Measurements from ENCODE around the gene TMEM168.

Gene TMEM168

DNA sequence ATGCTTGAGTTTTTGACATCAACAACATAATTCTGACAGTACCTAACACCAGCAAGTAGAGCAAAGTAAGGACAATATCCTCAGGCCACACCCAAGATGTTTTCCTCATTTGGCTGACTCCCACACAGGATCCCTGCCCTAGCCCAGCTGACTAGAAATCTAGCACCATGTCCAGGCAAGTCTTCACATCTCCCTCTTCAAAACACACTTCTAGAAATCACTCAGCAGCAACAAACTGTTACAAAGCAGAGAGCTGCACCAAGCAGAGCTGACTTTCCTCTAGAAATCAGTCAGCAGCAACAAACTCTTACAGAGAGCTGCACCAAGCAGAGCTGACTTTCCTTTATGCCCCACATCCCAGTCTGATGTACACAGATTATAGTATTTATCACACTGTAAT is 7.7 kb downstream of the TMEM168 start:
- no peak for TF ChIP-seq CTCF (IDR thresholded peaks at IDR 0.05; ENCODE audit: extremely low read depth, insufficient read depth, missing control alignments)
- DNase-seq (ENCODE audit: low spot score) = peak; percentile 44
- in situ Hi-C loops (cut with MboI; ENCODE audit: low pct_unique_long_range_greater_than_20kb, low sequenced_read_pairs, unreplicated experiment) = no loop called here

- TF ChIP-seq CTCF (IDR thresholded peaks at IDR 0.05; ENCODE audit: extremely low read depth, insufficient read depth, missing control alignments) = no peak
- in situ Hi-C loops (cut with MboI; ENCODE audit: low pct_unique_long_range_greater_than_20kb, low sequenced_read_pairs, unreplicated experiment) = no loop called here
These were observed 8.6 kb downstream of the TMEM168 start for GRCh38 chr7:112781558-112781957.

GRCh38 chr7:112781110-112781509 is 9.1 kb downstream of the TMEM168 start:
- in situ Hi-C loops (cut with MboI; ENCODE audit: low pct_unique_long_range_greater_than_20kb, low sequenced_read_pairs, unreplicated experiment) = no loop called here
- TF ChIP-seq CTCF (IDR thresholded peaks at IDR 0.05; ENCODE audit: extremely low read depth, insufficient read depth, missing control alignments) = no peak
- DNase-seq (ENCODE audit: low spot score) = no peak

More at GRCh38 chr7:112781558-112781957, 8.6 kb downstream of the TMEM168 start:
- DNase-seq (ENCODE audit: low spot score) = no peak

- in situ Hi-C loops (cut with MboI; ENCODE audit: low pct_unique_long_range_greater_than_20kb, low sequenced_read_pairs, unreplicated experiment) = no loop called here
- TF ChIP-seq CTCF (IDR thresholded peaks at IDR 0.05; ENCODE audit: extremely low read depth, insufficient read depth, missing control alignments) = no peak
- no peak for DNase-seq (ENCODE audit: low spot score)
These were observed 10.5 kb downstream of the TMEM168 start for GRCh38 chr7:112779667-112780066.

GRCh38 chr7:112777406-112777805 is 12.8 kb downstream of the TMEM168 start:
- in situ Hi-C loops (cut with MboI; ENCODE audit: low pct_unique_long_range_greater_than_20kb, low sequenced_read_pairs, unreplicated experiment) = no loop called here
- no peak for TF ChIP-seq CTCF (IDR thresholded peaks at IDR 0.05; ENCODE audit: extremely low read depth, insufficient read depth, missing control alignments)
- DNase-seq (ENCODE audit: low spot score) = no peak

DNA sequence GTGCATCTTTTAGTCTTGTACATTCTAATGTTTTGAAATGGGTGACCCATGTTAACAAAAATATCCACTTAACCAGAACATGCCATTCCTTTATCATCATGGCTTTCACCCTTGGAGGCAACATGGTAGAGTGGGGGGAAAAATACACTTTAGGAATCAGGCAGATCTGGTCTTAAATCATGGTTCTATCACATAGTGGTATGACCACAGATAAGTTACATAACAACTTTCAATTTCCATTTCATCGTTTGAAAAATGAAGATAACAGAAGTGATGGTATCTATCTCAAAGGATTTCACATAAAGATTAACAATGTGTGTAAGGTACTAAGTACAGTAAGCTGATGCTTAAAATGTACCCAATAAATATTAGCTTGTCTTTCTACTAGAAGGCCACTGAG is 19.0 kb downstream of the TMEM168 start:
- in situ Hi-C loops (cut with MboI; ENCODE audit: low pct_unique_long_range_greater_than_20kb, low sequenced_read_pairs, unreplicated experiment) = no loop called here
- no peak for TF ChIP-seq CTCF (IDR thresholded peaks at IDR 0.05; ENCODE audit: extremely low read depth, insufficient read depth, missing control alignments)
- no peak for DNase-seq (ENCODE audit: low spot score)

GRCh38 chr7:112770051-112770450 is 20.1 kb downstream of the TMEM168 start:
- in situ Hi-C loops (cut with MboI; ENCODE audit: low pct_unique_long_range_greater_than_20kb, low sequenced_read_pairs, unreplicated experiment) = no loop called here
- no peak for TF ChIP-seq CTCF (IDR thresholded peaks at IDR 0.05; ENCODE audit: extremely low read depth, insufficient read depth, missing control alignments)
- DNase-seq (ENCODE audit: low spot score) = no peak
